HepG2 (cell line): ENCODE data around the gene BDH2. TPM values are rescaled to one million over a fixed set of nuclear protein-coding genes. Genes with fewer than 3 reads are reported as not detected.

Experiments used
- ATAC-seq: fragments of 200-7000 bp; cut with Tn5 transposase; 3 replicates; pipeline ENCODE4 v1.9.1; 2020; ENCODE audit warnings: mild to moderate bottlenecking, moderate library complexity
- BruUV-seq: library from RNA; stranded (reverse); fragments of 400-500 nt; replicated peaks from 2 replicates; lab custom pipeline; 2021; lab: Mats Ljungman, UMichigan
- CTCF ChIA-PET: fragments of 300-600 bp; formaldehyde crosslinking; extraction: SDS; loops from one replicate; lab custom pipeline; 2021; ENCODE audit warnings: low total read pairs, inconsistent platforms, low intra/inter-chr PET ratio; lab: Yijun Ruan, JAX
- POLR2A ChIA-PET: fragments of 350-600 bp; sonication (Branson Sonifier 250); formaldehyde crosslinking; loops from one replicate; lab custom pipeline; 2020; ENCODE audit warnings: antibody characterized with exemption, inconsistent platforms; lab: Yijun Ruan, JAX
- DNase-seq: peaks from one replicate; pipeline ENCODE4 v3.0.0-alpha.2; 2015; ENCODE audit warnings: low spot score
- FAIRE-seq: peaks from 3 replicates; lab custom pipeline; 2011; peaks lifted over from hg19 to GRCh38; lab: Jason Lieb, UNC
- H2AFZ ChIP-seq: one replicate; pipeline ENCODE4 v1.6.1; 2011; ENCODE audit warnings: low read length, inconsistent platforms
- H3K27ac ChIP-seq: fragments of 300-600 bp; 3 replicates; pipeline ENCODE4 v1.8.0; 2011; ENCODE audit warnings: mixed run types, mild to moderate bottlenecking, mixed read lengths, low read length, inconsistent platforms; ENCODE audit not compliant: insufficient read depth; ENCODE audit errors: extremely low read length
- H3K27me3 ChIP-seq, 2 experiments: fragments of 200-600 bp in 1 of 2; 2 replicates in 1 of 2; 3 replicates in 1 of 2; pipeline versions ENCODE4 v1.6.0 to v1.8.0; 2011; ENCODE audit warnings: low read length in 2 of 2, mild to moderate bottlenecking in 2 of 2, moderate library complexity in 2 of 2, inconsistent platforms in 1 of 2; ENCODE audit not compliant: insufficient read depth in 2 of 2, control insufficient read depth in 1 of 2
- H3K36me3 ChIP-seq, 2 experiments: fragments of 200-600 bp in 1 of 2; replicated peaks in 1 of 2; 2 replicates in 1 of 2; 3 replicates in 1 of 2; pipeline versions ENCODE4 v1.5.1 to v1.8.0; 2011; ENCODE audit warnings: low read length in 2 of 2, inconsistent platforms in 1 of 2; ENCODE audit not compliant: insufficient read depth in 2 of 2, control insufficient read depth in 1 of 2
- H3K4me1 ChIP-seq: 2 replicates; pipeline ENCODE4 v1.5.1; 2012; ENCODE audit warnings: low read length, inconsistent platforms; ENCODE audit not compliant: insufficient read depth
- H3K4me2 ChIP-seq: 2 replicates; pipeline ENCODE4 v1.6.0; 2011; ENCODE audit warnings: low read depth, low read length, inconsistent platforms
- H3K4me3 ChIP-seq, 3 experiments: fragments of 200-600 bp in 1 of 3; sonication (generic), shearing (Covaris generic) in 1 of 3; replicated peaks in 1 of 3; 2 replicates each; pipeline ENCODE4 v1.5.1; 2011 to 2016; ENCODE audit warnings: low read length in 3 of 3, inconsistent platforms in 2 of 3, low read depth in 2 of 3, mild to moderate bottlenecking in 2 of 3, control low read depth in 1 of 3, mixed read lengths in 1 of 3; ENCODE audit not compliant: insufficient read depth in 1 of 3
- H3K79me2 ChIP-seq: one replicate; pipeline ENCODE4 v1.6.1; 2011; ENCODE audit warnings: low read length, inconsistent platforms; ENCODE audit not compliant: insufficient read depth
- H3K9ac ChIP-seq: 2 replicates; pipeline ENCODE4 v1.6.0; 2011; ENCODE audit warnings: mild to moderate bottlenecking, low read depth, low read length, inconsistent platforms; ENCODE audit not compliant: insufficient read depth
- H3K9me3 ChIP-seq: 2 replicates; pipeline ENCODE4 v1.5.1; 2012; ENCODE audit warnings: mild to moderate bottlenecking, low read length
- H4K20me1 ChIP-seq: 2 replicates; pipeline ENCODE4 v1.6.0; 2011; ENCODE audit warnings: inconsistent platforms, mild to moderate bottlenecking, low read length, moderate library complexity; ENCODE audit not compliant: insufficient read depth
- CEBPG ChIP-seq: IDR thresholded peaks from 2 replicates; pipeline ENCODE4 v1.6.1; 2016
- EED ChIP-seq: sonication (generic); formaldehyde crosslinking; IDR thresholded peaks from 2 replicates; pipeline ENCODE4 v1.5.0; 2020; ENCODE audit warnings: mild to moderate bottlenecking, missing genetic modification reagents
- RAD21 ChIP-seq: fragments of 450-650 bp; formaldehyde crosslinking; IDR thresholded peaks from 2 replicates; pipeline ENCODE4 v1.5.0; 2020; ENCODE audit warnings: mild to moderate bottlenecking
- SMC3 ChIP-seq: IDR thresholded peaks from 2 replicates; pipeline ENCODE4 v1.6.1; 2011; ENCODE audit warnings: low read length, improper control_type of control experiment
- STAG1 ChIP-seq: sonication (generic); formaldehyde crosslinking; IDR thresholded peaks from 2 replicates; pipeline ENCODE4 v1.4.0; 2020; ENCODE audit warnings: missing genetic modification reagents
- THAP11 ChIP-seq: IDR thresholded peaks from 2 replicates; pipeline ENCODE4 v1.6.1; 2016; ENCODE audit warnings: missing biosample characterization, missing genetic modification reagents
- XRCC5 ChIP-seq: fragments of 200-400 bp; formaldehyde crosslinking; optimal IDR thresholded peaks from 2 replicates; pipeline ENCODE3; 2017; ENCODE audit warnings: mild to moderate bottlenecking, low read length
- WGBS: methylation state at CpG from one replicate; pipeline ENCODE4 v1.1.6; 2017; ENCODE audit warnings: low lambda C conversion rate; 5-methylcytosine and 5-hydroxymethylcytosine counted together
- in situ Hi-C: cut with HindIII; loops from 2 replicates; pipeline ENCODE4 v1.10.0; 2017; ENCODE audit warnings: low pct_unique_long_range_greater_than_20kb; ENCODE audit not compliant: extremely low pct_ligation_motif_present
- intact Hi-C: fragments of 100-400 bp; cut with micrococcal nuclease; formaldehyde crosslinking; loops from one replicate; pipeline ENCODE4 v1.10.0; 2022; ENCODE audit not compliant: unreplicated experiment
- polyA plus RNA-seq, 8 experiments: library from polyadenylated mRNA; depleted of rRNA in 3 of 8; stranded (reverse) in 7 of 8; unstranded in 1 of 8; fragments of >200 nt; fragmentation: Illumina TruSeq in 4 of 8; extraction: Trizol in 4 of 8; gene quantifications; 2 replicates each; pipeline versions ENCODE4 v1.2.1 to v1.2.3, GENCODE V29; 2011 to 2016; ENCODE audit warnings: low read depth in 4 of 8, missing spikeins in 1 of 8, mixed read lengths in 1 of 8; ENCODE audit not compliant: insufficient read depth in 1 of 8
- total RNA-seq, 5 experiments: library from RNA; depleted of rRNA; stranded (reverse); fragments of >200 nt; fragmentation: Illumina TruSeq; extraction: Trizol; gene quantifications; 2 replicates each; pipeline ENCODE4 v1.2.3, GENCODE V29; 2016; ENCODE audit warnings: low read depth in 1 of 5
- TF ChIP-seq, protein P1 (sequence below): sonication (generic); formaldehyde crosslinking; IDR thresholded peaks from 2 replicates; pipeline ENCODE4 v1.5.0; 2020; ENCODE audit warnings: mild to moderate bottlenecking, missing genetic modification reagents, moderate library complexity
- TF ChIP-seq, protein P2 (sequence below): sonication (generic); formaldehyde crosslinking; IDR thresholded peaks from 2 replicates; pipeline ENCODE4 v1.4.0; 2020; ENCODE audit warnings: mild to moderate bottlenecking, missing genetic modification reagents

The BDH2 gene
- total and polyA plus RNA-seq, 2 of the 13 experiments (the other 11 are each of a cell fraction or from before 2014, with no cell fraction given), result 34.8 to 46.2 TPM

DNA sequence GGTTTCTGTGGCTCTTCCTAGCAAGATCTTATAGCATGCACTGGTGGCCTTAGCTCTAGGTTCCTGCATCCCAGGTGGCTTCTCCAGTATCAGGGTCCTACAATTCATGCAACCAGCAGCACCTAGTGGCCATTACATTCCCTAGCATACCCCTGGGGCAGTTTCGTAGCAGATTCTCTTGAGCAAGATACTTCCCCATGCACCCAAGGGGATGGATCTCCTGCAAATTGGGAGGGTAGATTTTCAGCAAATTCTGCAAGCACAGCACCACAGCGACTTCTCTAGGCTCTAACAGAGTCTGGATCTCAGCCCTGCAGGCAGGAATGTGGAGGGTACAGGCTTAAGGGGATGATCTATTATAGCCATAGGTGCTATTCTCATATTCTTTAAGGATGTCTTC lies 67.1 kb downstream of the BDH2 start:
- no peaks in the 10 kb centered on the region for H3K27me3 ChIP-seq
- H3K4me2 ChIP-seq, result no peak overlapping the region
- no peaks in the 10 kb centered on the region for H4K20me1 ChIP-seq
- no peak overlapping the region for H2AFZ ChIP-seq
- CTCF ChIA-PET, result no interaction called here
- no peaks in the 10 kb centered on the region for H3K79me2 ChIP-seq
- no TSS peak for BruUV-seq
- H3K4me3 ChIP-seq, result no peak overlapping the region
- no peak overlapping the region for H3K9ac ChIP-seq
- H3K27ac ChIP-seq, result no peak overlapping the region
- FAIRE-seq (peak; percentile 86), ATAC-seq (peak; percentile 100), DNase-seq (peak; percentile 52)
- no peaks in the 10 kb centered on the region for H3K9me3 ChIP-seq
- POLR2A ChIA-PET, result no interaction called here
- peaks cover 3 to 20% of the 10 kb centered on the region in 2 experiments; a peak in 2 of 5 replicates for H3K36me3 ChIP-seq
- H3K4me1 ChIP-seq, result no peaks in the 10 kb centered on the region
- 100% methylated on average over 1 of the region's 2 CpGs for WGBS
- in situ Hi-C loops, result no loop called here
- TF ChIP-seq, protein P1, sequence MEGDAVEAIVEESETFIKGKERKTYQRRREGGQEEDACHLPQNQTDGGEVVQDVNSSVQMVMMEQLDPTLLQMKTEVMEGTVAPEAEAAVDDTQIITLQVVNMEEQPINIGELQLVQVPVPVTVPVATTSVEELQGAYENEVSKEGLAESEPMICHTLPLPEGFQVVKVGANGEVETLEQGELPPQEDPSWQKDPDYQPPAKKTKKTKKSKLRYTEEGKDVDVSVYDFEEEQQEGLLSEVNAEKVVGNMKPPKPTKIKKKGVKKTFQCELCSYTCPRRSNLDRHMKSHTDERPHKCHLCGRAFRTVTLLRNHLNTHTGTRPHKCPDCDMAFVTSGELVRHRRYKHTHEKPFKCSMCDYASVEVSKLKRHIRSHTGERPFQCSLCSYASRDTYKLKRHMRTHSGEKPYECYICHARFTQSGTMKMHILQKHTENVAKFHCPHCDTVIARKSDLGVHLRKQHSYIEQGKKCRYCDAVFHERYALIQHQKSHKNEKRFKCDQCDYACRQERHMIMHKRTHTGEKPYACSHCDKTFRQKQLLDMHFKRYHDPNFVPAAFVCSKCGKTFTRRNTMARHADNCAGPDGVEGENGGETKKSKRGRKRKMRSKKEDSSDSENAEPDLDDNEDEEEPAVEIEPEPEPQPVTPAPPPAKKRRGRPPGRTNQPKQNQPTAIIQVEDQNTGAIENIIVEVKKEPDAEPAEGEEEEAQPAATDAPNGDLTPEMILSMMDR (CRISPR knock-in tag), result peak; percentile 74
- TF ChIP-seq, protein P2, sequence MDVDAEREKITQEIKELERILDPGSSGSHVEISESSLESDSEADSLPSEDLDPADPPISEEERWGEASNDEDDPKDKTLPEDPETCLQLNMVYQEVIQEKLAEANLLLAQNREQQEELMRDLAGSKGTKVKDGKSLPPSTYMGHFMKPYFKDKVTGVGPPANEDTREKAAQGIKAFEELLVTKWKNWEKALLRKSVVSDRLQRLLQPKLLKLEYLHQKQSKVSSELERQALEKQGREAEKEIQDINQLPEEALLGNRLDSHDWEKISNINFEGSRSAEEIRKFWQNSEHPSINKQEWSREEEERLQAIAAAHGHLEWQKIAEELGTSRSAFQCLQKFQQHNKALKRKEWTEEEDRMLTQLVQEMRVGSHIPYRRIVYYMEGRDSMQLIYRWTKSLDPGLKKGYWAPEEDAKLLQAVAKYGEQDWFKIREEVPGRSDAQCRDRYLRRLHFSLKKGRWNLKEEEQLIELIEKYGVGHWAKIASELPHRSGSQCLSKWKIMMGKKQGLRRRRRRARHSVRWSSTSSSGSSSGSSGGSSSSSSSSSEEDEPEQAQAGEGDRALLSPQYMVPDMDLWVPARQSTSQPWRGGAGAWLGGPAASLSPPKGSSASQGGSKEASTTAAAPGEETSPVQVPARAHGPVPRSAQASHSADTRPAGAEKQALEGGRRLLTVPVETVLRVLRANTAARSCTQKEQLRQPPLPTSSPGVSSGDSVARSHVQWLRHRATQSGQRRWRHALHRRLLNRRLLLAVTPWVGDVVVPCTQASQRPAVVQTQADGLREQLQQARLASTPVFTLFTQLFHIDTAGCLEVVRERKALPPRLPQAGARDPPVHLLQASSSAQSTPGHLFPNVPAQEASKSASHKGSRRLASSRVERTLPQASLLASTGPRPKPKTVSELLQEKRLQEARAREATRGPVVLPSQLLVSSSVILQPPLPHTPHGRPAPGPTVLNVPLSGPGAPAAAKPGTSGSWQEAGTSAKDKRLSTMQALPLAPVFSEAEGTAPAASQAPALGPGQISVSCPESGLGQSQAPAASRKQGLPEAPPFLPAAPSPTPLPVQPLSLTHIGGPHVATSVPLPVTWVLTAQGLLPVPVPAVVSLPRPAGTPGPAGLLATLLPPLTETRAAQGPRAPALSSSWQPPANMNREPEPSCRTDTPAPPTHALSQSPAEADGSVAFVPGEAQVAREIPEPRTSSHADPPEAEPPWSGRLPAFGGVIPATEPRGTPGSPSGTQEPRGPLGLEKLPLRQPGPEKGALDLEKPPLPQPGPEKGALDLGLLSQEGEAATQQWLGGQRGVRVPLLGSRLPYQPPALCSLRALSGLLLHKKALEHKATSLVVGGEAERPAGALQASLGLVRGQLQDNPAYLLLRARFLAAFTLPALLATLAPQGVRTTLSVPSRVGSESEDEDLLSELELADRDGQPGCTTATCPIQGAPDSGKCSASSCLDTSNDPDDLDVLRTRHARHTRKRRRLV (CRISPR knock-in tag), result no peak
- TF ChIP-seq EED (no peak), CEBPG (0 out of 2 replicates have a peak, but pooled peaks have one; percentile 13), RAD21 (CRISPR knock-in tag) (0 out of 2 replicates have a peak, but pooled peaks have one; percentile 33), THAP11 (CRISPR knock-in tag) (peak; percentile 19; the same call in 1 of the 2 replicates), SMC3 (peak; percentile 61; the same call in 1 of the 2 replicates), XRCC5 (peak; percentile 27), STAG1 (CRISPR knock-in tag) (peak; percentile 82)
- intact Hi-C loops, result no loop called here
